SHP77 treated with DMSO at 0.1 percent for 48 hours (cell line): Measurements from ENCODE around the gene RPH3AL.
"Not testable (repeated sequence)": the region's sequence is repeated elsewhere in the genome, so short reads cannot be mapped to it uniquely, and the experiment has no call there.

Experiments used
- DNase-seq: peaks from one replicate; lab custom pipeline; 2025; lab: John Stamatoyannopoulos, UW

Gene RPH3AL

DNA sequence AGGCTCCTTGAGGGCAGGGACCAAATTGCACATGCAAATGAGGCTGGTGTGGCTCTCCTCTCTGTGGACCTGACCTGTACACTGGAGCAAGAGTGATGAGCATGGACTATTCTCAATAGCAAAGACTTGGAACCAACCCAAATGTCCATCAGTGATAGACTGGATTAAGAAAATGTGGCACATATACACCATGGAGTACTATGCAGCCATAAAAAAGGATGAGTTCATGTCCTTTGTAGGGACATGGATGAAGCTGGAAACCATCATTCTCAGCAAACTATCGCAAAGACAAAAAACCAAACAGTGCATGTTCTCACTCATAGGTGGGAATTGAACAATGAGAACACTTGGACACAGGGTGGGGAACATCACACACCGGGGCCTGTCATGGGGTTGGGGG lies 128.0 kb downstream of the RPH3AL start:
- DNase-seq, result not testable (repeated sequence)

DNA sequence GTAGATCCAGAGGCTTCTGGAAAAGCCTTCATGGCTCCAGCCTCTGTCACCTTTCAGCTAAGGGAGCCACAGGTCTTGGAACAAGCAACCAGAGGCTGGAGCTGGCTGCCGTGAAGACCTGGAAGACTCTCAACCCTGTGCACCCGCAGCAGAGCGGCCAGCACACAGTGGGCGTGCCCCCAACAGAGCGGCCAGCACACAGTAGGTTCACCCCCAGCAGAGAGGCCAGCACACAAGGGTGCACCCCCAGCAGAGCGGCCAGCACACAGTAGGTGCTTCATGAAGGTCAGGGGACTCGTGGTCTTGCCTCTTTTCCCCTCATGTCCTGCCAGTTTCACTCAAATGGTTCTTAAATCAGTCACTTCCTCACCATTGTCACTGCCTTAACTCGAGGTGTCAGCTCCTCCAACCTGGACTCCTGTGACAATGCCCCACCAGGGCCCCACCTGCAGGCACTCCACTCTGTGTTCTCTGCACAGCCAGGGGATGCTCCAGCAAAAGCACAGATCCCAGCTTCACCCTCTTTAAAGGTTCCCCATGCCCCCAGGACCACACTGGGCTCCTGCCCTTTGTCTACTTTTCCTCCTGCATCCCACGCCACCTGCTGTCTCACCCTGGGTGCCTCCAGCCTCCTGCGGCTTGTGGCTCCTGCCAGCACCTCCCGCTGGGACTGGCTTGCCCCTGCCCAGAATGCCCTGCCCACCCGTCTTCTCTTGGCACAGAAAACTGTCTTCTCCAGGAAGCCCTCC lies 128.7 kb downstream of the RPH3AL start:
- DNase-seq, result no peak

DNA sequence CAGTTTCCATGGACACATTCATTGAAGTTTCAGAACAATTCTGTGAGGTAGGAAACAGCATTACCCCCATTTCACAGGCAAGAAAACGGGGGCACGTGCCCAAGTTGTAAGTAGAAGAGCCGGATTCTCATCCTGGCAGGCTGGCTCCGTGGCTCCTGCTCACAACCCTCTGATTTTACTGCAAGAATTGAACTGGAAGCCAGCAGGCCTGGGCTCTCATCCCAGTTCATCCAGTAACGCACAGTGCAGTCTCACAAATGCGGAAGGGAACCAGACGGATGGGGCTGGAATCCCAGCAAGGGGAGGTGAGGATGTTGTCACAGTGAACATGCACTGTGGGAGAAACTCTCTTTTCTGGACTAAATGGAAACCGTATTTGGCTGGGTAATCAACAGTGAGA lies 130.4 kb downstream of the RPH3AL start:
- no peak for DNase-seq

DNA sequence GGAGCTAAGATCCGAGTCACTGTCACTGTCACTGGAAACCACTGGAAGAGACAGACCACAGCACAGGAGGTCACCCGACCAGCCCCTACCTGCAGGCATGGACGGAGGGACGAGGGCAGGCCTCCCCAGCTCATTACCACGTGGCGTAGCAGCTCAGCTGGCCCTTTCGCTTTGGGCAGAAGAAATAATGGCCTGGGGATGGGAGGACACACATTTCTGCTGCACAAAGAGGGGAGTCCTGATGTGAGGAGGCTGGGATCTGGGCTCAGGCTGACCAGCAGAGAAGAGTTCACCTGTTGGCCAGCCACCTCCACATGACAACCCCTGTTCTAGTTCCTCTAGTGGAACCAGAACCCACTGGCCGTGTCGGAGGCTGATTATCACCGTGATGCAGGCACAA lies 132.9 kb downstream of the RPH3AL start:
- DNase-seq, result no peak

DNA sequence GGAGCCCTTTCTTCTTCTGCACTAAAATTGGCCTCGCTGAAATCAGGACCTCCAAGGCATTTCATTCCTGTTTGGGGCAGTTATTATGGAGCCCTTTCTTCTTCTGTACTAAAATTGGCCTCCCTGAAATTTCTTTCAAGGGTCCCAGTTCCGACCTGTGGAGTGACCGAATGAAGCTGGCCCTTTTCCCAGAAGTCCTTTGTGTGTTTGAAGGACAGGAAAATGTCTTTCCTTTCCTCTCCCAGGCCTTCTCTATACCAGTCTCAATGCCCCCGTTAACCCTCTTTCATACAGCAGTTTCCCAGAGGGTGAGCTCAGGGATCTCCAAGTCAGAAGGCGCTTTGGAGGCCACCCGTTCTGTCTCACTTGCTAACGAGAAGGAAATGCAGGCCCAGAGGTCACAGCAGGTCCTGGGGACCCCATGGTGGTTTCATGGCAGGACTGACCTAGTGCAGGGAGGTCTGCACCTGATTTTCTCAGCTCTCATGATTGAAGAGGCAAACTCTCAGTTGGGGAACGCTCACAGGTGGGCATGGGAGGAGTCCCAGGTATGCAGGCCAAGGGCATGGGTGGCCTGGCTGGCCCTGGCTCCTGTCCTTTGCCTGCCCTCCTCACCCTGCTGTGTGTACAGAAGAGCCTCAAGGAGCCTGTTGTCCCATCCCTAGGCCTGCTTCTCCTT lies 134.0 kb downstream of the RPH3AL start:
- DNase-seq, result no peak

DNA sequence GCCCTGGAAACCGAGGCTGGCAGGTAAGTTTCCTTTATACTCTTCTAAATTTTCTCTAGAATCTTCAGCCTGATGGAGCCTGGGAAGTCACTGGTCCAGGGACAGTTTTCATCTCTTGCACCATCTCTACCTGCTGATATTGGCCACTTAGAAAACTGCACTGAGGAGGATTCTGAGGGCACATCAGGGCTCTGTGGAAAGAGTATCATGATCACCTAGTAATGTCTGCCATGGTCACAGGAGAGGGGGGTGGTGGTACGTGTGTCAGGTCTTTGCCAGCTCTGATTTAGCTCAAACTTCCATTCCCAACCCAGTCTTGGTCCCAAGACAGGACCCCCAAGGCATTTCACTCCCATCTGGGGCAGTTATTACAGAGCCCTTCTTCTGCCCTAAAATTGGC lies 136.0 kb downstream of the RPH3AL start:
- no peak for DNase-seq

DNA sequence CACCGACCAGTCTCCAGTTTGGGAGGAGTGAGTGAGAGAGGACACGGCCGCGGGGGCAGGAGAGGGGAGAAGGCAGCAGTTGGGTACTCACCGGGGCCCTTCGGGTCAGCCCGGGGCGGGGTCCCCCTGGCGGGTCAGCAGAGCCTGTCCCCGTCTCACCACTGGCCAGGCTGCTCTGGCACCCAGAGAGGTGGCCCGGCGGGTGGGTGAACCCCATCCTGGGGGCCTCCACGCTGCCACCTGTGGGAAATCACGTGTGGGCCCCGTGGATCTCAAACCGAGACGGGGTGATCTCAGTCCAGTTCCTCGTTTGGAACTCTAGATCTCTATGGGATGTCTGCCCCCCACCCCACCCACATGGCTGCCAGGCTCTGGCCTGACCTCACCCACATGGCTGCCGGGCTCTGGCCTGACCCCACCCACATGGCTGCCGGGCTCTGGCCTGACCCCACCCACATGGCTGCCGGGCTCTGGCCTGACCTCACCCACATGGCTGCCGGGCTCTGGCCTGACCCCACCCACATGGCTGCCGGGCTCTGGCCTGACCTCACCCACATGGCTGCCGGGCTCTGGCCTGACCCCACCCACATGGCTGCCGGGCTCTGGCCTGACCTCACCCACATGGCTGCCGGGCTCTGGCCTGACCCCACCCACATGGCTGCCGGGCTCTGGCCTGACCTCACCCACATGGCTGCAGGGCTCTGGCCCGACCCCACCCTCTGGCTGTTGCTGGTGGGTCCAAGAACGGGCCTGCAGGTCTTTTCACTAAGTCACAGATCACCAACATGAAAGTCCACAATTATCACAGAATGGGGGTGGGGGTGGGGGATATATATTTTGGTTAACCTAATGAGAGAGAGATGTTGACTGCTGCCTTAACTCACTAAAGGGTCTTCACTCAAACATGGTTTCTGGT lies 136.8 kb downstream of the RPH3AL start:
- not testable (repeated sequence) for DNase-seq

DNA sequence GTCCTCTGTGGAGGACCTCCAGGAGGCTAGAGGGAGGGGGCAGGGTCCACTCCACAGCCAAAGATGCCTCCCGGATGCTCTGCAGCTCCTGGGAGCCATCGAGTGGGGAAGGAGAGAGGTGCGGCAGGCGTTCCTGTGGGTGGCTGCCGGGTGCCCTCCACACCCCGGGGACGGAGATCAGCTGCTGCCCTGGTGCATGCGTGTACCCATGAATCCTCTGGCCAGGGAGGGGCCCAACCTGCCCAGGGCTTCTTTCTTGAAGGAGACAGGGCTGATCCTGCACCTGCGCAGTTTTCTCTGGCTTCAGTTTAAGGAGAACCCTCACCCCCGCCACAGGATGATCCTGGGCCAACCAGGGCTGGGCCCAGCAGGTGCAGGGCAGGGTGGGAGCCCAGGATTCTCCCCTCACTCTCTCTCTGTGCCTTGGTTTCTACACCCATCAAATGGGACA lies 137.7 kb downstream of the RPH3AL start:
- DNase-seq, result no peak

DNA sequence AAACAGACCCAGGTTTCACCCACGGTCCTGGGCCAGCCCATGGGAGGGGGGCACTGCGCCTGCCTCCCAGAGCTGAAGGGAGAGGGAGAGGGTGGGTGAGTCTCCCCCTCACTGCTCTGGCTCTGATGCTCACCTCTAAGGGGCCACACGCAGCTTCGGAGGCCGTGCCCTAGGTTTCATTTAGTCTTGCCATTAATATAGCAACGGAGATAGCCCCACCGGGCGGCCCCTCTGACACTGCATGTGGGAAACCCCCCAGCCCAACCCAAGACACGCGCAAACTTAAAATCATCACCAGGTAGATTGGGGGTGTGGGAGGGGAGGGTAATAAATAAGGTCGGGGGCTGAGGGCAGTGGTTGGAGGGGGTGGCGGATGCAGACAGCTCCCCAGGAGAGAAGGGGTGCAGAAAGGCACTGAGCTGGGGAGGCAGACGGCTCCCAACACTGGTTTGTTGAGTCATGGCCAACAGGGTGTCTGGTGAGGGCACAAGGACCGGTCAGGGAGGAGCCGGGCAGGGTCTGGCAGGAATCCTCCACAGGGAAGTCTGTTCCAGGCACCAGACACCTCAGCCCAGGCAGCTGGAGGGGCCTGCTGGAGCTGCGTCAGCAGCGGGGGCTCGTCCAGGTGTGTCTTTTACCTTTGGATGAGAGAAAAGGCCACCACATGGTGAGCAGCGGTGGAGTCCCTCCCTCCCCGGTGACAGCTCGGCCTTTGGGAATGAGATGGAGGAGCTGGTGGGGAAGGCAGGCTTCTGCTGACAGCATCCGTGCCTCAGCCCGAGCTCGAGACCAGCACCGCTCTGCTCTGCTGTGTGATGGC lies 139.1 kb downstream of the RPH3AL start:
- DNase-seq, result no peak

DNA sequence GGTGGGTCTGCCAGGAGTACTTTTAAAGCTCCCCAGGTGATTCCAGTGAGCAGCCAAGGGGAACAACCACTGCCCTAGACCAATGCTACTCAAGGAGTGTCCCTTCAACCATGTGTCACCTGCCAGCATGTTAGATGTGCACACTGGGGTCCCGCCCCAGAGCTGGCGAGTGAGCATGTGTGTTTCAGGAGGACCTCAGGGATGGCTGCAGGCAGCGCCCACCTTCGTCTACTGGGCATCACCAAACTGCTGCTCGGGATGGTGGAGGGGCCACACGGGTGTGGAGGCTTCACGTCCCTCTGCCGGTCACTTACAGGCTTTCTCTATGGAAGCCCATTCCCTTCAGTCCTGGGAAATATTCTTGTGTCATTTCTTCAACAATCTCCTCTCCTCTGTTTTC lies 142.2 kb downstream of the RPH3AL start:
- DNase-seq, result no peak

DNA sequence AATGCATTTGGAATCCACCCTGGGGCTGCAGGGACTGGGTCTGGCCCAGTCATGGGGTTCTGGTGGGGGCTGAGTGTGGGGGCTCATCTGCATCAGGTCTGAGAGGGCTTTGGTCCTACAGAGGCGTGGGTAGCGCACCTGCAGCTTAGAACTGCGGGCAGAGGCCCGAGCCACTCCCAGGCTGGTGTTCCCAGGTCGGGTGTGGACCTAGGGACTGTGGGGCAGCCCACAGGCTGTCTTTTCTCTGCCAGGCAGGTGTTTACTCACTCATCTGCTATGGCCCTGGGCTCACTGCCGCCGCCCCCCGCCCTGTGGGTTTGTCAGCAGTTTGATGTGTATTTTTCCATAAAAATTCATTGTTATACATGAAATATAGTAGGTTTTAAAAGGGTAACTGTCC lies 144.2 kb downstream of the RPH3AL start:
- no peak for DNase-seq

DNA sequence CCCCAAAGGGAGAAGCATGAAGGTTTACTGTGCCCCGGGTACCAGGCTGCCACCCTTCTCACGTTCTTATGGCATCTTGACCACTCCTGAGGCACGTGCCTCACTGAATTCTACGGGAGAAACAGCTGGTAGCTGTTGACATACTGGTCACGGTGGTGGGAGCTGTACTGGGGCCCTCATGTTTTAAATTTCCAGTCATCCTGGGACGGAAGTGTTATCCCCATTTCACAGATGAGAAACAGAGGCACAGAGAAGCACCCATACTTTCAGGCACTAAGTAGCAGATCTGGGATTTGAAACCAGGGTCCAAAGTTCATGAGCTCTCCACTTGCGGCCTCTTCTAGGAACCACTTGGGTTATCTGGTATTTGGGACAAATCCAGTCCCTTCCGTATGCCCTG lies 144.8 kb downstream of the RPH3AL start:
- no peak for DNase-seq

DNA sequence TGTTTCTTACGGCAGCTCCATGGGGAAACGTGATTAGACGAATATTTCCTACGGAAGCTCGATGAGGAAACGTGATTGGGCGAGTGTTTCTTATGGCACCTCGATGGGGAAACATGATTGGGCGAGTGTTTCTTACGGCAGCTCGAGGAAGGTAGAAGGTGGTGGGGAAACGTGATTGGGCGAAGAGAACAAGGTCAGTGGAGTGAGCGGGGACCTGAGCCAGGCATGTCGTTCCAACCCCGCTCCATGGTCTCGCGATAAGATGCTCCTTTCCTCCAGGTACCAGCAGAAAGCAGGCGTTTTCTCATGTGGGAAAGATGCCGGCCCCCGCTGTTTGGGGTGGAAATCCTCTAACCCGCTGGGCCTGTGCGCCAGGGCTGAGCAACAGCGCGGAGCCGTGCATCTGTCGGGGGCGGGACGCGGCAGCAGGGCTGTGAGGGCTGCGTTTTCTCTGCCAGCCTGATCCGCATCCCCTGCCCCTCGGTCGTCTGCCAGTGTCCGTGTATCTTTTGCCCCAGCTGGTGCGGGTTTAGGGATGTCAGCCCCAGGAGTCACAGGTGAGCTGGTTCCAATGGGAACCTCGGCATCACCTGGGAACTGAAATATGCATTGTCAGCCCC lies 145.6 kb downstream of the RPH3AL start:
- no peak for DNase-seq

DNA sequence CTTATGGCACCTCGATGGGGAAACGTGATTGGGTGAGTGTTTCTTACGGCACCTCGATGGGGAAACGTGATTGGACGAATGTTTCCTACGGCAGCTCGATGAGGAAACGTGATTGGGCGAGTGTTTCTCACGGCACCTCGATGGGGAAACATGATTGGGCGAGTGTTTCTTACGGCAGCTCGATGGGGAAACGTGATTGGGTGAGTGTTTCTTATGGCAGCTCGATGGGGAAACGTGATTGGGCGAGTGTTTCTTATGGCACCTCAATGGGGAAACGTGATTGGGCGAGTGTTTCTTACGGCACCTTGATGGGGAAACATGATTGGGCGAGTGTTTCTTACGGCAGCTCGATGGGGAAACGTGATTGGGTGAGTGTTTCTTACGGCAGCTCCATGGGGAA lies 146.1 kb downstream of the RPH3AL start:
- not testable (repeated sequence) for DNase-seq

DNA sequence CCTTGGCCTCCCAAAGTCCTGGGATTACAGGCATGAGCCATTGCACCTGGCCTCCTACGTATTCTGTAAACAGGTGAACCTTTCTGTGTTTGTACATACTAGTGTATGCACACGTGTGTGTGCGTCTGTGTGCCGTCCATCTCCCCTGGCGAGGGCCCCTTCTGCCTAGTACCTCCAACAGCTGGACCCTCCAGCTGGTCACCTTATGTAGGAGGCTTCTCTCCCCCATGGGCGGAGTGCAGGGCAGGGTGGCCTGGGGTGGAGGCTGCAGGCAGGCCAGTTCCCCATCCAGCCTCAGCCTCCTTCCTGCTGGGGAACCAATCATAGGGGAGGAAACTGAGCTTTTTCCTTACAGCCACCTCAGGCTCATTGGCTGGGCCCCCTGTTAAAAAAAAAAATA lies 146.8 kb downstream of the RPH3AL start:
- no peak for DNase-seq

DNA sequence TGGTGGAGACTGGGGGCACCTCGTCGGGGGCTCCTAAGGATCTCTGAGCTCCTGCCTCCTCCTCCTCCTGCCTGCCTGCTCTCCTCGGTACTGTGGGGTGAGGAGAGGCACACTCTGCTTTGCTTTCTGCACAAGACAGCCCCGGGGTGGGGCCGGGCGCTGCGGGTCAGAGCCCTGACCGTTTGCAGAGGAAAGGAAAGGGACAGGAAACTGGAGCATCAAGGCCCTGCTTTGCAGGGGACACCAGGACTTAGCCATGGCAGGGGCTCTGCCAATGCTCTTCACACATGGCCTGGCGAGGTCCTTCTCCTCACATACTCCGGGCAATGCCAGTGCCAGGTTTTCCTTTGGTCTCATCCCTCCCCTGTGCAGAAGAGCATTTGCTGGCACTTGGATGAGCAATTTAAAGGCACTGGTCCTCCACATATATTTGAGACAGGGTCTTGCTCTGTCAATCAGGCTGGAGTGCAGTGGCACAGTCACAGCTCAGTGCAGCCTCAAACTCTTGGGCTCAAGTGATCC lies 147.4 kb downstream of the RPH3AL start:
- DNase-seq, result no peak

DNA sequence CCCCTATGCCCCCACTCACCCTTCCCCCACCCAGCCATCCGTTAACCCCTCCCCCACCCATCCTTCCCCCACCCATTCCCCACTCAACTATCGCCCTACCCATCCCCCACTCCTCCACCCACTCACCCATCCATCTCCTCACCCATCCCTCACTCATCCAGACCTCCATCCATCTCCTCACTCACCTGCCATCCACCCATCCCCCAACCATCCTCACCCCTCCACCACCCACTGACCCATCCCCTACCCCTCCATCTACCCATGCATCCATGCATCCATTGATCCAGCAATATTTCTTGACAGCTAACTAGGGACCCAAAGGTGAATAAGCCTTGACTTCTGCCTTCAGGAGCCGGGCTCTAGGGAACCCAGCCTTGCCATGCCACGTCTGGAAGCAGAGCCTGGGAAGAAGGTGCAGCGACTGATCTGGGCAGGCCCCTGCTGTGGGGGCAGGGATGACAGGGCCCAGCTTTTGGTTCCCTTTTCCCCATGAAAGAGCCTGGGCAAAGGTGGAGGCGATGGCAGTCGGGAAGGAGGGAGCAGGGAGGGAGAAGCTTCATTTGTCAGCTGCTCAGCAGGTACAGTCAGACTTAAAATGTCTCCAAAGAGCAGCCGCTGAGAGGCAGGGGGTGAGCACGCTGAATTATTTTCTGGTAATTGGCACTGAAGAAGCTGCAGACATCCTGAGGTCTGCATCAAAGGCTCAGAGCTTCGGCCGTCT lies 148.0 kb downstream of the RPH3AL start:
- no peak for DNase-seq

DNA sequence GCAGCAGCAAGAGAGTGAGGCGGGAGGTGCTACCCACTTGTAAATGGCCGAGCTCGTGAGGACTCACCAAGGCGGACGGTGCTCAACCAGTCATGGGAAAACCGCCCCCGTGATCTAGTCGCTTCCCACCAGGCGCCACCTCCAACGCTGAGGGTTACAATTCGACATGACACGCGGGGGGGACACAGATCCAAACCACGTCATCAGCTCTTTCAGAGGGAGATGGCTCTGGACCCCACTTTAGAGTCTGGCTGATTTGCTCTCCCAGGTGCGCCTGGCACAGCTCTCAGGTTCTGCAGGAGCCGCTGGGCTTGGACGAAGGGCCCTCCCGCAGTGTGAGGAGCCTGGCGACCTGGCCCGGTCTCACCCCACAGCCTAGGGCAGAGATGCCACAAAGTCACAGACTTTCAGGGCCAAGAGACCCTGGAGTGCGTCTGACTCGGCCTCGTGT lies 150.1 kb downstream of the RPH3AL start:
- DNase-seq, result no peak

DNA sequence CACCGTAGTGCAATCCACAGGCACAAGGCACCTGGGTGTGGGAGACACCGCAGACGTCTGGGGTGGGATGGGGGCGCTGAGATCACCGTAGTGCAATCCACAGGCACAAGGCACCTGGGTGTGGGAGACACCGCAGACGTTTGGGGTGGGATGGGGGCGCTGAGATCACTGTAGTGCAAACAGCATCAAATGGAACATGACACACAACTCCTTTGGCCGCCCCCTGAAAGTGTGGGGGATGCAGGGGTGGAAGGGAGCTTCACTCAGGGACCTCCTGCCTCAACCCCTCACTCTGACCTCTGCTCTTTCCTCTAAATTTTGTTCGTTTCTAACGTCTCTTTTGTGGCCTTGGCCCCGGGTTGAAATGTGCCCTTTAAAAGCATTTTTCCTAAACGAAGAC lies 150.9 kb downstream of the RPH3AL start:
- not testable (repeated sequence) for DNase-seq

DNA sequence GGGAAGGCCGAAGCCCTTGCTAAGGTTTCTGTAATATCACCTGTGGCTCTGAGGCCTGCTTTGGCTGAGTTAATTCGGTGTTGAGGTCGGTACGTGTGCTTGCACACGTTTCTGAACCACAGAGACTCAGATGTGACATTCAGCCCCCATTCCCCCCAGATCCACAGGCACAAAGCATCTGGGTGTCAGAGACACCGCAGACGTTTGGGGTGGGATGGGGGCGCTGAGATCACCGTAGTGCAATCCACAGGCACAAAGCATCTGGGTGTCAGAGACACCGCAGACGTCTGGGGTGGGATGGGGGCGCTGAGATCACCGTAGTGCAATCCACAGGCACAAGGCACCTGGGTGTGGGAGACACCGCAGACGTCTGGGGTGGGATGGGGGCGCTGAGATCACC lies 151.3 kb downstream of the RPH3AL start:
- DNase-seq, result not testable (repeated sequence)
